Esophagus muscularis mucosa (tissue), 3 donors: ENCODE data around the gene RAD51B.

ENCODE experiments used
- POLR2A ChIP-seq: fragments of 450-650 bp; IDR thresholded peaks from one replicate; pipeline ENCODE4 v1.6.1; 2017; ENCODE audit warnings: antibody characterized with exemption, moderate library complexity, mild to moderate bottlenecking, low read depth
- TF ChIP-seq, protein P1 (sequence below), 3 experiments: fragments of 200-600 bp in 2 of 3; fragments of 450-650 bp in 1 of 3; sonication (generic) in 2 of 3; IDR thresholded peaks; one replicate each; pipeline ENCODE4 v1.5.1; 2017 to 2019; ENCODE audit warnings: antibody characterized with exemption in 3 of 3, mild to moderate bottlenecking in 2 of 3, moderate library complexity in 1 of 3

DNA sequence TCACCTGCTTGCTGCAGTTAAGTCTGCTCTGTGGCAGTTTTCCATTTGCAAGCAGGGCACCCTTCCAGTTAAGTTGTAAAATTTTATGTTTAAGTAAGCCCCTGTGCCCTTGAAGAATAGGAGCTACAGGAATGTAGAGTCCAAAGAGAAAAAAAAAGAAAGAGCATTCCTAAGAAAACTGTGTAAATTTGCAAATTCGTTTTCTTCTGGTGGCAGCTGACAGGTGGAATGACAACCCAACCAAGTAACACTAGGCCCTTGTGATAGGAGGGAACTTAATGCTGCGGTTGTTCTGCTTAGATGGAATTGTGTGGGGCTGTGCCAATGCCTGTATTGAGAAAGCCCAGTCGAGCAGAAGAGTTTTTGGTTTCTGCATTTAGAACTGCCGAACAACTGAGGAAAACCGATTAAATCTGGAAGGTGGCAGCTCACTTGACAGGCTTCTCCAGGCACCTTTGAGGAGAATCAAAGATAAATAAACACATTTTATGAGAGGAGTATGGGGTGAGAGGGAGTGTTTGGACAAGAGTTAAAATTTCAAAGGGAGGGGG is 280.0 kb downstream of the RAD51B start:
- TF ChIP-seq, protein P1, sequence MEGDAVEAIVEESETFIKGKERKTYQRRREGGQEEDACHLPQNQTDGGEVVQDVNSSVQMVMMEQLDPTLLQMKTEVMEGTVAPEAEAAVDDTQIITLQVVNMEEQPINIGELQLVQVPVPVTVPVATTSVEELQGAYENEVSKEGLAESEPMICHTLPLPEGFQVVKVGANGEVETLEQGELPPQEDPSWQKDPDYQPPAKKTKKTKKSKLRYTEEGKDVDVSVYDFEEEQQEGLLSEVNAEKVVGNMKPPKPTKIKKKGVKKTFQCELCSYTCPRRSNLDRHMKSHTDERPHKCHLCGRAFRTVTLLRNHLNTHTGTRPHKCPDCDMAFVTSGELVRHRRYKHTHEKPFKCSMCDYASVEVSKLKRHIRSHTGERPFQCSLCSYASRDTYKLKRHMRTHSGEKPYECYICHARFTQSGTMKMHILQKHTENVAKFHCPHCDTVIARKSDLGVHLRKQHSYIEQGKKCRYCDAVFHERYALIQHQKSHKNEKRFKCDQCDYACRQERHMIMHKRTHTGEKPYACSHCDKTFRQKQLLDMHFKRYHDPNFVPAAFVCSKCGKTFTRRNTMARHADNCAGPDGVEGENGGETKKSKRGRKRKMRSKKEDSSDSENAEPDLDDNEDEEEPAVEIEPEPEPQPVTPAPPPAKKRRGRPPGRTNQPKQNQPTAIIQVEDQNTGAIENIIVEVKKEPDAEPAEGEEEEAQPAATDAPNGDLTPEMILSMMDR (IDR thresholded peaks at IDR 0.05): no peak
- no peak for TF ChIP-seq POLR2A
